ENCODE measurements around the gene PTPRU.

The PTPRU gene

DNA sequence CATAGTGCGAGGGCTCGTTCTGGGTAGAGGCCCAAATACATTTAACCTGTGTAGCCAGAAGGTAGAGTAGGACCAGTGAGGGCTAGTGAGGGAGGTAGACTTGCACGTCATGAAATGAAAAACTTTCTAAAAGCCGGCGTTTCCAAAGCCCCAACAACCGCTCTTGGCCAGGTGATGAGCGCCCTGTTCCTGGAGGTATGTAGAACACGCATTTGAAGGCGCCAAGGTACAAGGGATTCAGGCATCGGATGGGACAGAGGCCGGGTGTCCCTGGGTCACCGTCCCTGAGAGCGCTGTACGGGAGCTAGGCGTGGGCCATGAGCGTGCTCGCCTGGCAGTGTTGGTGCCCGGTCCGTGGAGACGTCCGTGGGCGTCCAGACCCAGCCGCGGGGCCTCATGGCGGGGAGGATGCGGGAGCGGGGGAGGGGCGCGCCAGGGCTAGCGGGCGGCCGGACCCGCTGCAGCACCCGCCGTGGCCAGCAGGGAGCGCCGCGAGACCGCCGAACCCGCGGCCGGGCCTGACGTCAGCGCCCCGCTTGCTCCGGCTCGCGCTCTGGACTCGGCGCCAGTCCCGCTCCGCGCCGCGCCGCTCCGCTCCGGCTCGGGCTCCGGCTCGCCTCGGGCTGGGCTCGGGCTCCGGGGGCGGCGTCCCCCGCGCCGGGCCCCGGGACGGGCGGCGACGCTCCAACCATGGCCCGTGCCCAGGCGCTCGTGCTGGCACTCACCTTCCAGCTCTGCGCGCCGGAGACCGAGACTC is at the start of gene PTPRU:
PTPRU (plus strand) TSS at position 568 of the 757 bp plus-strand sequence; CDS start at position 691, 123 bp downstream.
- POLR2A ChIA-PET = no interaction called here

DNA sequence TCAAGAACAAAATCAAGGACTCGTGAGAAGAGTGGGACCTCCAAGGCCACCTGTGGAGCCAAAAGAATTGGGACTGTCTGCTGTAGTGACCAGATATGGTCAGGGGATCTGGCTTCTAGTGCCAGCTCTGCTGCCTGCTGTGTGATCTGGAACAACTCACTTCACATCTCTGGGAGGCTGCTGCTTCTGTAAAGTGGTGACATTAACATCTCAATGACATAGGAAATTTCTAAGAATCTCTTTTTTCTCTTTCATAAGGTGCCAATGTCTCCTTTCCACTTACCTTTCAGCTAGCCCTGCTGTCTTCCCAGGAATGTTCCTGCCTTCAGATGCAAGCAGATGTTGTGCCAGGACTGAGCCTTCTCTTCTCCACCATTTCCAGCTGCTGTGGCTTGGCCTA is 49.6 kb upstream of the PTPRU start:
- DNase-seq (ENCODE audit: low read depth, low spot score) = no peak
- ChIA-PET CTCF (interaction anchor here (1.1 to 11.3 kb wide), 3 partner anchors 11 to 305 kb away, joined by 5 to 216 read pairs (median 6); no protein-coding TSS in a partner anchor), POLR2A (no interaction called here)
- no peak overlapping the region for H3K4me3 ChIP-seq (ENCODE audit: low read depth, low read length)
- TF ChIP-seq, protein P1, sequence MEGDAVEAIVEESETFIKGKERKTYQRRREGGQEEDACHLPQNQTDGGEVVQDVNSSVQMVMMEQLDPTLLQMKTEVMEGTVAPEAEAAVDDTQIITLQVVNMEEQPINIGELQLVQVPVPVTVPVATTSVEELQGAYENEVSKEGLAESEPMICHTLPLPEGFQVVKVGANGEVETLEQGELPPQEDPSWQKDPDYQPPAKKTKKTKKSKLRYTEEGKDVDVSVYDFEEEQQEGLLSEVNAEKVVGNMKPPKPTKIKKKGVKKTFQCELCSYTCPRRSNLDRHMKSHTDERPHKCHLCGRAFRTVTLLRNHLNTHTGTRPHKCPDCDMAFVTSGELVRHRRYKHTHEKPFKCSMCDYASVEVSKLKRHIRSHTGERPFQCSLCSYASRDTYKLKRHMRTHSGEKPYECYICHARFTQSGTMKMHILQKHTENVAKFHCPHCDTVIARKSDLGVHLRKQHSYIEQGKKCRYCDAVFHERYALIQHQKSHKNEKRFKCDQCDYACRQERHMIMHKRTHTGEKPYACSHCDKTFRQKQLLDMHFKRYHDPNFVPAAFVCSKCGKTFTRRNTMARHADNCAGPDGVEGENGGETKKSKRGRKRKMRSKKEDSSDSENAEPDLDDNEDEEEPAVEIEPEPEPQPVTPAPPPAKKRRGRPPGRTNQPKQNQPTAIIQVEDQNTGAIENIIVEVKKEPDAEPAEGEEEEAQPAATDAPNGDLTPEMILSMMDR (IDR thresholded peaks at IDR 0.05; ENCODE audit: insufficient read depth, low read length, missing control alignments) = no peak

More for the DNA sequence above, at the start of gene PTPRU:
- CTCF ChIA-PET = interaction anchor here (0.7 to 3.1 kb wide), 19 partner anchors 9 to 1476 kb away, joined by 3 to 15 read pairs (median 4); no protein-coding TSS in a partner anchor
- peak within 1 kb of the TSS; percentile 68 for H3K4me3 ChIP-seq (ENCODE audit: low read depth, low read length)
- TF ChIP-seq, protein P1 (IDR thresholded peaks at IDR 0.05; ENCODE audit: insufficient read depth, low read length, missing control alignments) = peak; percentile 74
- DNase-seq (ENCODE audit: low read depth, low spot score) = no peak

DNA sequence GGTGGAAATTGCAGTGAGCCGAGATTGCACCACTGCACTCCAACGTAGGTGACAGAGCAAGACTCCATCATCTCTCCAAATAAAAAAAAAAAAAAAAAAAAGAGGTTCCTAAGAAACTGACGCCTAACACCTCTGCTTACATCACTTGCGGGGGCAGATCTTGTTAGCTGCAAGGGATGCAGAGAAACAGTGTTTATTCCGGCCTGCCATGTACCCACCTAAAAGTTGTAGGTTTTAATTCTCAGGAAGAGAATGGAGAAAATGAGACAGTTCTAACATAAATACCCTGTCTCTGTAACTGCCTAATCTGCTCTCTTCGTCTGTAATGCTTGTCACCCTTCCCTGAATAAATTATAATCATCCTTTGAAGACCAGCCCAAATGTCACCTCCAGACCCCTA is 45.6 kb upstream of the PTPRU start:
- CTCF ChIA-PET = interaction anchor here (0.8 to 14.1 kb wide), 2 partner anchors 8 to 11 kb away, joined by 3 to 216 read pairs; partner anchors contain the start of gene SRSF4
- TF ChIP-seq, protein P1 (IDR thresholded peaks at IDR 0.05; ENCODE audit: insufficient read depth, low read length, missing control alignments) = no peak
- POLR2A ChIA-PET = no interaction called here
- DNase-seq (ENCODE audit: low read depth, low spot score) = no peak
- H3K4me3 ChIP-seq (ENCODE audit: low read depth, low read length) = no peak overlapping the region

DNA sequence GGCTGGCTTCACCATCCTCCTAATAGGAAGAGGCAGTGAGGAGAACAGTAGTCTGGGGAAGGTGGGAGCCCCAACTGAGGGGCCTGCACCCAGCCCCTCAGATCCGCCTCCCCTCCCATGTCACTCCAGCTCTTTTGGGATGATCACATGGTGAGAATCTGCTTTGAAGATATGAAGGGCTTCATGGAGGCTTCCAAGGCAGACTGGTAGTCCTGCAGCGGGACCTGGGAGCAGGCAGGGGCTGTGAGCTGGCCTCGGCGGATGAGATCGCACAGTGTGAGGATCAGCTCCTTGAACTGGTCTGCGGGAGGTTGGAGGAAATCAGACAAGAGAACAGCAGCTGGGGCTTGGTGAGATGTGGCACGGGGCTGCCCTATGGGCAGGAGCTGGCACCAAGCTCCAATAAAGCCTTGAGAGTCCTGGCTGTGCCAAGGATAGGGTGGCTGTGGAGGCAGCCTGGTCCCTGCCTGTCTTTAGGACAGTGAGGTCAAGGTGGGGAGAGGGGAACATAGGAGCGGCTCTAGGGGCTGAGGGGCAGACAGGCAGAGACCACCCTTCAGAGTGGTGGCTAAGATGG is 42.4 kb upstream of the PTPRU start:
- POLR2A ChIA-PET = interaction anchor here (1.6 kb wide), 1 partner anchor 12 kb away, joined by 3 read pairs; the partner anchor contains the start of gene SRSF4
- CTCF ChIA-PET = interaction anchor here (1.0 to 16.2 kb wide), 4 partner anchors 9 to 314 kb away, joined by 3 to 327 read pairs (median 114); partner anchors contain the start of gene SRSF4
- H3K4me3 ChIP-seq (ENCODE audit: low read depth, low read length) = no peak overlapping the region
- TF ChIP-seq, protein P1 (IDR thresholded peaks at IDR 0.05; ENCODE audit: insufficient read depth, low read length, missing control alignments) = no peak
- no peak for DNase-seq (ENCODE audit: low read depth, low spot score)

DNA sequence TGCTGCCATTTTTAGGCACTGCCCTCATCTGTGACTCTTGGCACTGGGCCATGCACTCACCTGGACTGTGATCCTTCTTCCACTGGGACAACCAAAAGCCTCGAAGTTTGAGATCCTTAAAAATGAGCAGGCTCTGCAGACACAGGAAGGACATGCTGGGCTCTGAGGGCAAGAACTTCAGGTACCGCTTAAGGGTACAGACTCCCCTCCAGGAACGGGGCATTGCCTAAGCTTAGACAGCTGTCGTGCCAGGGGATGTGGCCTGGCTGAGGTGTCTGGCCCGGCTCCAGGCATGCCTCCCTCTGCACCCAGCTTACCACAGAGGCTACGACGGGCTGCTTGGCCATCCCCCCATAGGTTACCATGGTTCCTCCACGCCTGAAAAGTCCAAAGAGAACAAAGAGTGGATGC is 40.4 kb upstream of the PTPRU start:
- no peak overlapping the region for H3K4me3 ChIP-seq (ENCODE audit: low read depth, low read length)
- DNase-seq (ENCODE audit: low read depth, low spot score) = no peak
- TF ChIP-seq, protein P1 (IDR thresholded peaks at IDR 0.05; ENCODE audit: insufficient read depth, low read length, missing control alignments) = no peak
- POLR2A ChIA-PET = no interaction called here
- CTCF ChIA-PET = interaction anchor here (0.9 to 16.2 kb wide), 4 partner anchors 13 to 315 kb away, joined by 3 to 327 read pairs (median 160); partner anchors contain the start of genes SRSF4 and TMEM200B
